HG03342 (cell line): ENCODE data around the gene COPZ2.
A peak's percentile ranks its signal among the peaks of the same experiment; 100 is the strongest.
"Not testable (repeated sequence)": the region's sequence is repeated elsewhere in the genome, so short reads cannot be mapped to it uniquely, and the experiment has no call there.

Experiments used
- ATAC-seq: cut with Tn5 transposase; IDR thresholded peaks from one replicate; pipeline ENCODE4 v1.9.1; 2021; ENCODE audit warnings: mild to moderate bottlenecking, moderate library complexity; ENCODE audit not compliant: unreplicated experiment

COPZ2 gene

DNA sequence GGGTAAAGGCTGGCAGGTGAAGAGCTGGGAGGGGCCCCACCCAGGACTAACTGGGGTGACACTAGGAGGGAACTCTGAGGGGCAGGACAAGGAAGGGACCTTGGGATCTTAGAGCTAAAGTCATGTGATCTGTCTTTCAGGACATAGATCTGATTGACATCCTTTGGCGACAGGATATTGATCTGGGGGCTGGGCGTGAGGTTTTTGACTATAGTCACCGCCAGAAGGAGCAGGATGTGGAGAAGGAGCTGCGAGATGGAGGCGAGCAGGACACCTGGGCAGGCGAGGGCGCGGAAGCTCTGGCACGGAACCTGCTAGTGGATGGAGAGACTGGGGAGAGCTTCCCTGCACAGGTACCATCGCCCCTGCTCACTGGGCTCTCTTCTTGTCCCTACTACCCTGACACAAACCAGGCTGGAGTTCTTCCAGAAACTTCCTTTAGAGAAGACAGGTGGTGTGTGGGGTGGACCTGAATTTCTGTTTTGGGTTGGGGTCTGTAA lies 18.7 kb upstream of the COPZ2 start:
- ATAC-seq = no peak

DNA sequence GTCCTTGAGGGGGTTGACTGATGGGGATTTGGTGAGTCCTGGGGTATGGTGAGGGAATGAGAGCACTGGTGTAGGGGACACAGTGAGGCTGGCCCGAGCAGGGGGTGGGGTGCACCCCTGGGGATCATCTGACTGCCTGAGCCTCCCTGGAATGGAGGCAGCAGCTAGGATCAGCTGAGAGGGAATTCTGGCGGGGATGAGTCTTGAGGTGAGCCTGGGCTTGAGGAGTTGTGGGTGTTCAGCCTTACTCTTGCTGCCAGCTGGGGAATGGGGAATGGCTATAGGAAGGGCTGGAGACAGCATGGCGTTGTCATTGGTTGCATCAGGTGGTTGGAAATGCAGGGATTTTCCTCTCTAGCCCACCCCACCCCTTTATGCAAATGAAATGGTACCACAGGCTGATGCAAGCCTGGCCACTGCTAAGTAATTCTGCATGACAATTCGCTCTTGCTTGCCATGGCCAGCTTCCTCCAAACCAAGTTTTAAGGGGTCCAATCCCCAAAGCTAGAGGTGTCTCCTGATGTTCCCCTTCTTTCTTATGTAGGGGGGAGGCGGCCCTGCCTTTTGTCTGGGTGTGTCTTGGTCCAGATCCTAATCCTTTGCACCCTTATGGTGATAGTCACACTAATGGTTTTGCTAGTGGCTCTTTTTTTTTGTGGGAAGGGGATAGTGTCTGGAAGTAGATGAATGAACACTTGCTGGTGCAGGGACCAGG lies 18.1 kb upstream of the COPZ2 start:
- no peak for ATAC-seq

DNA sequence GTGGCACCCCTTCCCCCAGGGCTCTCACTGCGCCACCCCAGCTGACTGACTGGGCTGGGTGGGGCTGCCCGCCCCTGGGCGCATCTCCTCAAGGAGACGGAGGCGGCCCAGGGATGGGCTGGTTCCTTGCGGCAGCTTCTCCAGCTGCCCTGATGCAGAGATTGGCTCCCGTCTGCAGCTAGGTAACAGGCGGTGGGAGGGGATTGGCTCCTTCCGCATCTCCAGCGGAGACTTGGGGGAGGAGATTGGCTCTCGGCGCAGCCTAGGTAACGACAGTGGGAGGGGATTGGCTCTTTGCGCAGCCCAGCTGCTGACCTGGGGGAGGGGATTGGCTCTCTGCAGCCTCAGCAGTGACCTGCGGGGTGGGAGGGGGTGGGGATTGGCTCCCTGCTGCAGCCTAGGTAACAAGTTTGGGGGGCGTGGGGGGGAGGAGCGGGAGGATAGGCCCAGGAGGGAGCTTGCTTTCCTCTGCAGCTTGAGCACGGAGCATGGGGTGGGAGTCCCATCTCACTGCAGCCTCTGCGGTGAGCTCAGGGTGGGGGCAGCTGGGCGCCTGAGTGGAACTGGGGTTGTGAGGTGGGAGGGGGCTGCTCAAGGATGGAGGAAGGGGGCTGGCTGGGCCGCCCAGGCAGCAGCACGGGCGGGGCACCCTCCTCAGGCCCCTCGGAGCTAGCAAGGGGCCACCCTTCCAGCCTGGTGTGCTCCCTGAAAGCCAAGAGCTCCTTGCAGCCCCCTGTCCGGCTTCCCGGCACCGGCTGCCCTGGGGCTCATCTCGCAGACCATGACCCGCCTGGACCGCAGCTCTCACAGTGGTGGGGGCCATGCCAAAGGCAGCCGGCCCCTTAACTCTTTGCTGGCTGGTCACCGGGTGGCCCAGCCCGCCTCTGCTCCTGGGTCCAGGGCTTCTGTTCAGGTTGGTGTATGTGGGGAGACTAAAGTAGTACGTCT lies 16.9 kb upstream of the COPZ2 start:
- ATAC-seq = no peak

DNA sequence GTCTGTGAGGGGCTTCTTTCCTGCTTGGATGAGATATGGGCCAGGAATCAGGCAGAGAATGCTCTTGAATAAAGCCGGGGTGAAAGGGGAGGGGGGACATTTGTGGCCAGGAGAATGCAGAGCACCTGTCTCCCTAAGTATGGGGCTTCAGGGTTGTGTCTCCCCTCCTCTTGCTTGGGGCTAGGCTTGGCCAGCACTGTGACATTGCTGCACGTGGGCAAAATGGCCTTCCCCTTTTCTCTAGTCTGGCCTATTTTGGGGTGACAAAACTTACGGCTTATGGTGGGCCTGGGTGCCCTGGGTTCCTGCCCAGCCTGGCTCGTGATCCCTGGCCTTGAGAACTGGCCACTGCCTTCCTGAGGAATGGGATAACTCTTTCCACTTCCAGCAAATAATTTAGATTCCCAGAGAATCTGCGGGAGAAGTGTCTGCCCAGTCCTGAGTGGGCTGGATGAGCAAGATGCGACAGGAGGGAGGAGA lies 16.2 kb upstream of the COPZ2 start:
- ATAC-seq = no peak

DNA sequence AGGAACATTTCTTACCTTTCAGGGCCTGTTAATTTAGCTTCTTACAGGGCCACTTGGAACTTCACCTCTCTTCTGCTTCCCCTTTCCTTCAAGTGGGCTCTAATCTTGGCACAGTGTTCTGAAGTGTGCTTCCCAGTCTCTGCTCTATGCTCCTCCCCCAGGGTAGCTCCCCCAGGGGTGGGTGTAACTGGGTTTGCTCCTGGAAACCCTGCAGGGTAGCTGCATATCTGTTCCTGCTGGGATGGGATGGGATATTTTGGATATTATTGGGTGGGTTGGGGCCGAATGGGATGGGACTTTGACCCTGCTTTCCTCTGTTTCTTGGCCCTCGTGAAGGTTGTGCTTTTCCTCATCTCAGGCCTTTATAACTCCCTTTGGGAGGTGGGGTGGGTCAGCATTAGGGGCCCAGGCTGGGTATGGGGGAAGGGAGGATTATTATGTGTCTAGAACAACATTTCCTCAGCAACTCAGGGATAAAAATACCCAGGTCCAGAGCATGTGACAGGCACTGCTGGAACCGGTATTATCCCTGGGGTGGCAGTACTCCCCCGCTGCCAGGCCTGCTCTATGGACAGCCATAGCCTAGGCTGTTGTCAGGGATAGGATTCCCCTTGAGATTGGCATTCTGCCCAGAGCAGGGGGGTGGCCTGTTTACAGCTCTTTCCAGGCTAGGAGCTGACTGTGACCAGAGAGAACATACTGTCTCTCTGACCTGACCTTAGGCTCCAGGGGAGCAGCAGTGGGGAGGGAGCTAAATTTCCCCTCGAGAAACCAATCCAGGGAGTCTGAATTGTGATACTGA lies 15.6 kb upstream of the COPZ2 start:
- no peak for ATAC-seq

DNA sequence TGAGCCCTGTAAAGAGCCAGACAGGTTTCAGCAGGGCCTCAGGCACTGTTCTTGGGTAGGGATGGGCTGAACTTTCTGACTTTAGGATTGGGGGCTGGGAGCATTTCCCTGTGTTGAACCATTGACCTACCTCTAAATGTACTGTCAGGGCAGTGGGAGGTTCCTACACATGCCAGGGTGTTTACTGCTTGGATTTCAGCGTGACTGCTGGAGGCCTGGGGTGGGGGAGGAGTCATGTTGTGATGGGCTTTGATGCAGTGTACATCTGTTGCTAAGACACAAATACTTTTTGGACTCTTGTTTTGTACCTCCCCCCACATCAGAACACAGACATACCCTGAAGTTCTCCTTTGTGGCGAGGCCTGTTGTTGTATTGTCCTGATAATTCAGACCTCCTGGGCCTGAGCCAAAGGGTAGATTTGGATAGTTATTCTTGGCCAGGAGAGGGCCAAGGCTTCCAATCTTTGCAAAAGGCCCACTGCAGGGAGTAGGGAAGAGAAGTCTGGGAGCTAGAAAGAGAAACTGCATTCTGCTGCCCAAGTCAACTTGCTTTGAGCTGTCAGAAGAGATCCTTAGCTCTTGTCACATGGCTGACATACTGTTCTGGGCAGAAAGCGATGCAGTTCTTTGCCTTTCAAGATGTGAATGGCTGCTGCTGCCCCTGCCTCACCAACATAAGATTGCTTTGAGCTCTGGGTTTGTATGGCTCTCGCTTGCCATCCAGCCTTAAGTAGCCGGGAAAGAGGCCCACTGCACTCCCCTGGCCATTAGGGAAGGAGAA lies 14.3 kb upstream of the COPZ2 start:
- ATAC-seq = no peak

DNA sequence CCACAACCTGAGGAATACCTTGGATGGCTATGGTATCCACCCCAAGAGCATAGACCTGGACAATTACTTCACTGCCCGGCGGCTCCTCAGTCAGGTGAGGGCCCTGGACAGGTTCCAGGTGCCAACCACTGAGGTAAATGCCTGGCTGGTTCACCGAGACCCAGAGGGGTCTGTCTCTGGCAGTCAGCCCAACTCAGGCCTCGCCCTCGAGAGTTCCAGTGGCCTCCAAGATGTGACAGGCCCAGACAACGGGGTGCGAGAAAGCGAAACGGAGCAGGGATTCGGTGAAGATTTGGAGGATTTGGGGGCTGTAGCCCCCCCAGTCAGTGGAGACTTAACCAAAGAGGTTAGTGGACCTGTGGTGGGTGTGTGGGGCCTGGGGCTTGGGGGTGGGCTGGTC lies 13.7 kb upstream of the COPZ2 start:
- no peak for ATAC-seq

DNA sequence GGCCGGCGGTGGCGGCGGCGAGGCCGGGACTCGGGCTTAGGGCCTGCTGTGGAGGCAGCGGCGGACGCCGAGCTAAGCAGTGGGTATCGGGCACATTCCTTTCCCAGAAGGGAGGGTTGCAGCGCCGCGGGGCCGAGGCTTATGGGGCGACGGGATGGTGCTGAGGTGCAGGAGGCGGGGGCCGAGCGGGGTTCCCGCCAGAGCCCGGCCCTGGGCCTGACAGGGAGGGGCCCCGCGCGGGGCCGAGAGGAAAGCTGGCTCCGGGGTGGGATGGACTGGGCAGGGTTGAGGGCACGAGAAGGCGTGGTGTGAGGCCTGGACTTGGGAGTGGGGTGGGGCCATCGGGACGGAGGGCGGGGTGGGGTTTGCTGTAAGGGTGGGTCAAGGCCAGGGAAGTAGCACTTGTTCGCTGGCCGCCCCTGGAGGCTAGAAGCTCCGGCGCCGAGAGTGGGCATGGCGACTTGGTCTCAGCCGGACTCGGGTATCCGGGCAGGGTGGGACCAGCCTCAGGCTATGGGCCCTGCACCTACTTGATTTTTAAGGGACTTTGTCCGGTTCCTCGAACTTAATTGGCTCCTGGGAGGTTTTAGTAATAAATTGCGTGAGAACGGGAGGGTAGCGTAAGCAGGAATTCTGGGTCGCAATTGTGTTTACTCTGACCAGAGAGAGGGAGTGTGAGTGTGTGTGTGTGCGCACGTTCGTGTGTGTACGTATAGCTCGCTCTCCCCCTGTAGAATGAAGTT lies 11.0 kb upstream of the COPZ2 start:
- peak; percentile 33 for ATAC-seq

DNA sequence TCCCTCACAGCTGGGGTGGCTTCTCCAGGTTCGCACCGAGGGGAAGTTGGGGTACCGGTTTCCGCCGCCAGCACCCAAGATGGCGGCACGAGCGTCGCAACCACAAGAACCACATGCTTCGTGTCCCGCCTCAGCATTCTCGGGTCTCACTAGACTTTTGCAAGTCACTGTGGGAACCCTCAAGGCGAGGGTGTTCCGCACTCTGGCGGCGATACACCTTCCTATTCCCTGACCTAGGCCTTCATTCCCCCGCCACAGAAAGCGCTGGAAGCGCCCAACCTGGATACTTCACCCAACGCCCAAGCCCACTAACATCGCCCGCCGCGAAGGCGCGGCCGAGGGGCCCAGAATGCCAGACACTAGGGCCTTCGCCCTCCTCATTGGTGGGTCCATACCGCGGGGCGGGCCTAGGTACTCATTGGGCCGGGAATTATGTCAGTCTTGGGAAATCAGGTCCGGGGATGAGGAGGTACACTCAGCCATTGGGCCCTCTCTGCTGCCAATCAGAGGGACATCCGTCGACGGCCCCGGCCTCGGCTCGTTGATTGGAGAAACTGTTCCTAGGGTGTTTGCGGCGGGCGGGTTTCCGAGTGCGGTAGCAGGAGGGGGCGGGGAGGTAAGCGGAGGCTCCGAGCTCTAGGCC lies 10.3 kb upstream of the COPZ2 start, which contains the start of gene NFE2L1:
TSS of gene NFE2L1 (plus strand) at position 619 of the 643 bp plus-strand sequence. CDS start 2,760 bp downstream, outside the sequence.
- peak; percentile 91 for ATAC-seq

DNA sequence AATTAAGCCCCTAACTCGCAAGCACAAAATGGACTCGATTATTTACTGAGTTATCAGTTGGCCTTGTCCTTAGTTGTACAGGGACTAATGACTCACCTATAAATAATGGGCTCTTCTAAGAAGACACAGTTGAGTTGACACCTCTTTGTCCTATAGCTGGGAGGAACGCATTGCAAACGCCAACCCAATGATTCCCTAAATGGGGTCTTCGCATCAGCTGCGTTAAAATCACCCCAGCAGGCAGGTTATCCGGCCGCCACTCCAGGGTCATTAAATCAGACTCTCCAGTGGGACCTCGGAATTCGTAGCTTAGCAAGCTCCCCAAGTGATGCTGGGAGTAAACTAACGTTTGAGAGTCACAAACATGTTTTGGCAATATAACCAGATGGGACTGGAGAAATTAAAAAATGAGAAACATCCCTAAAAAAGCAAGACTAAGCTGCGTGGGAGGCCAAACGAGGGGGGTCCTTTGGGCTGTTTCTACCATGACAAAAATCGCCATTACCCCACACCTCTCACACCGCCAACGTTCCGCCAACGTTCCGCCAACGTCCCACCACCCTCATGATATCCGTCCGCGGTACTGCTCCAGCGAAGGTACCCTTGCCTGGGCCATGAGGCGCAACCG lies 9.6 kb upstream of the COPZ2 start:
- ATAC-seq = no peak

DNA sequence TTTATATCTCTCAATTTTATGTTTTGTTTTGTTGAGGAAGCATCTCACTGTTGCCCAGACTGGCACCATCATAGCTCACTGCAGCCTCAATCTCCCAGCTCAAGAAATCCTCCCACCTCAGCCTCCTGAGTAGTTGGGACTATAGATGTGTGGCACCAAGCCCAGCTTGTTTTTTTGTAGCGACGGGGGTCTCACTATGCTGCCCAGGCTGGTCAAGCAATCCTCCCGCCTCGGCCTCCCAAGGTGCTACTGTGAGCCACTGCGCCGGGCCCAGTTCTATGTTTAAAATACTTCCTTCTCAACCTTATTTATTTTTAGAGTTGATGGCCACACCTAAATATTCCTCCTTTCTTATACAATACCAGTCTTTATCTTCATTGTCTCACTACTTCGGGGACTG lies 8.7 kb upstream of the COPZ2 start:
- no peak for ATAC-seq

DNA sequence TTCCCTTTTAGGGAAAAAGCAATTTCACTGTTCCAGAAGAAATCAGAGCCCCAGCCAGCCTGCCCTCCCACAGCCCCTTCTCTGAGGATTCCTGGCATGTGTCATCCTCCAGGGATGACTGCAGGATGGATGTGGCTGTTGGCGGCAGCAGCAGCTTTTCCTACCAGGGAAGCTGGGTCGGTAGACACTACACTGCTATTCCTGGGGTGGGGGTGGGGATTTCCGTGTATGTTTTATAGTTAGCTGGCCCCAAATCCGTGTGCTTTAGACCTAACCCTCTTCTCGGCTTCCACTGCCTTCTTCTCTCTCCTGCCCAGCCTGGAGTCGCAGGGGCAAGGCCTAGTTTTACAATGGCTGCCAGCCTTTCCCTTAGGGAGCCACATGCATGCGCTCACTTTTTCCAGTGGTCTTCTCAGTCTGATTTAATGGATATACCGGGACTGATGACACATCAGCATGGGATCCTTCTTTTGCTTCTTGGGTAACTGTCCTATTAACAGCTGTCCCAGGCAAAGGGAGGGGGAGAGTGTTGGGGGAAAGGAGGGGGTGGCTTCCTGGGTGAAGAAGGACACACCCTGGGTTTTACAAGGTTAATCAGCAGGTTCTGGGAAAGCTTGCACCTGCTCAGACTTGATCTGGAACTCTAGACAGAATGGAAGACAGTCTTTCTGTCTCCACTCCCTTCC lies 7.9 kb upstream of the COPZ2 start:
- no peak for ATAC-seq

DNA sequence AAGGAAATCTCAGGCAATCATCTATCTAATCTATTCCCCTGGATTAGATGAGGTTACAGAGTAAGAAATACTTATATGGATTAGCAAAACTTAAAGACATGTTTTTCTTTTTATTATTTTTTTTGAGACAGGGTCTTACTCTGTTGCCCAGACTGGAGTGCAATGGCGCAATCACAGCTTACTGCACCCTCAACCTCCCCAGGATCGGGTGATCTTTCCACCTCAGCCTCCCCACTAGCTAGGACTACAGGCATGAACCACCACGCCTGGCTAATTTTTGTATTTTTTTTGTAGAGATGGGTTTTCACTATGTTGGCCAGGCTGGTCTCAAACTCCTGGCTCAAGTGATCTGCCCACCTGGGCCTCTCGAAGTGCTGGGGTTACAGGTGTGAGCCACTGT lies 7.3 kb upstream of the COPZ2 start:
- ATAC-seq = no peak

DNA sequence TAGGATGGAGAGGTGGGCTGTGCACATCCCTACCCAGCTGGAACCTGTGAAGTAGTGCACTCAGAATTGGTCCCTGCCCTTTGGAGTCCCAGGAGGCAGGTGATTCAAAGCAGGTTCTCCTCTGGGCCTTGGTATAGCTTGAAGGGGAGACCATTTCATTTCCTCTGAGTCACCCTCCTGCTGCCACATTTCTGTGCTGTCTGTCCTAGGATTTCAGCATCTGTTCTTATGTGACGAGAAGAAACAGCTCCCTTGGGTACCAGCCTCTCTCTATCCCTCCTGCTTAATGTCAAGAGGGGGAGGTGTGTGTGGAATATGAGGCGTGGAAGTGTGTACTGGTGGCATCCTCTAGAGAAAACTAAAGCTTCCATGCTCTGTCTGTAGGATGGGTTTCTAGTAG lies 5.6 kb upstream of the COPZ2 start:
- ATAC-seq = no peak

DNA sequence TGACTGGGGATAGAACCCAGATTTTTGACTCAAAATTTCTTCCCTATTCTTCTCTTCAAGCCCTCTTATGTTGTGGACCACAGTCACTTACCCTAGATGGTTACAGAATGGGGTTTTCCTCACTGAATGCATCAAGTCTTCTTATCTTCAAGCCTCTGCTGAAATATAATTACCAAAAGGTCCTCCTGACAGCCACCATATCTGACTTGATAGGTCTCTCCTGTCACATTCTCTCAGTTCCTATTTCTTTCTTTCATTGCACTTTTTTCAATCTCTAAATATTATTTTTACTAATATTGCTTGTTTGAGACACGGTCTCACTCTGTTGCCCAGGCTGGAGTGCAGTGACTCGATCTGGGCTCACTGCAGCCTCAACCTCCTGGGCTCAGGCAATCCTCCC lies 1.1 kb upstream of the COPZ2 start:
- ATAC-seq = no peak

DNA sequence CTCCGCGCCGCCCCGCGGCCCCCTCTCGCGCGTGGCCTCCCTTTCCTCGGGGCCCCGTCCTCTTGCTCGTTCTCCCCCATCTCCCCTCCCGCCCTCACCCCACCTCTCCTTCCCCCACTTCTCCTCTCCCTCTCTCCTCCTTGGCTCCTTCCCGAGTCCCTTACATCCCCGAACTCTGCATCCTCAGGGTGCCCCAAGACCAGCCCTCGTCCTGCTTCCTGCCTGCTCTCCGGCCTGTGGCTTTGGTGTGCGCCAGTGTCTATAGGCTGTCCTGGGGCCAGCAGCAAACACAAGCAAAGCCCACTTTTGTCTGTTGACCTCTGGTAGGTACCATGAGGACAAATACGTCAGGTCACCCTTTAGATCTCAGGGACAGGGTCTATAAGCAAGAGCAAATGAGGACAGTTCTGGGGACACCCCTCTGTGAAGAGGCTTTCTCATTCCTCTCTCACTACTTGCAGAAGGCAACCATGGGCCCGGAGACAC lies 284 bp upstream of the COPZ2 start:
- ATAC-seq = no peak

DNA sequence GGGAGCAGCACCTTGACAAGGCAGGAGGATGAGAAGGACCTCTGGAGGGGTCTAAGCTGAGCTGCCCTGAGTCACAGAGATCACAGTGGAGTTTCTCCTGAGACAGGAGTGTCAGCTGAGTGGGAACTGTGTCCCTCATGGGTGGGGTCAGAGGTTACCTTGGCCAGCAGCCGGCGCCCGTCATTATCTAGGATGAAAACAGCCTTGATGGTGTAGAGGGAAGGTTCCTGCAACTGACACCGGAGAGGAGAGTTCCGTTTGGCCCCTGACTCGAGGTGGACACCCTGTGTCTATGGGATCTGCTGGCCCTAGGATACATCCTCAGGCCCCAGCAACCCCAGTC lies 933 bp downstream of the COPZ2 start:
- ATAC-seq = no peak

DNA sequence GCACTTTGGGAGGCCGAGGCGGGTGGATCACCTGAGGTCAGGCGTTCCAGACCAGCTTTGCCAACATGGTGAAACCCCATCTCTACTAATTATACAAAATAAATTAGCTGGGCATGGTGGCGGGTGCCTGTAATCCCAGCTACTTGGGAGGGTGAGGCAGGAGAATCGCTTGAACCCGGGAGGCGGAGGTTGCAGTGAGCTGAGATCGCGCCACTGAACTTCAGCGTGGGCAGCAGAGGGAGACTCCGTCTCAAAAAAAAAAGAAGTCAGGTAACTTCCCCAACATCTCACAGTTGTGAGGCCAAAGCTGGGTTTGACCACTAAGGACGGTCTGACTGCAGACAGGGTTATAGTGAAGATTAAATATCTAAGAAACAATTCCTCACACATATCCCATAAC lies 2.9 kb downstream of the COPZ2 start:
- not testable (repeated sequence) for ATAC-seq
